Measurements from ENCODE around the gene EXOC4.

DNA sequence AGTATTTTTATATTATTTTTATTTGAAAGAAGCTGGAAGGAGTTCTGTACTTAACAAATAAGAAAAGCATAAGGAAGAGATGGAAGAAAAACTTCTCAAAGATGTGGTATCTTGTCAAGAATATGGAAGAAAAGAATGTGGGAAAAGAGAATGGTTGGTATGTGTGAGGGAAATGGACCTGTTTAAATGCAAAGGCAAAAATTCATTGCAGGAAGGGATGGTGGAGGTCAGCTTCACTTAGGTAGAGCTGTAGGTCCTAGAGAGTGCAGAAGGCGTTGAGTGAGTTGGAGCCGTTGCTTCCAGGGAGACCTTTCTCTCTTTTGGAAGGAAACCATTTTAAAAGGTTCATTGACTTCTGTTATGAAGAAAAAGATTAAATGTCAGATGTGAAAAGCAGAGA, 107.3 kb downstream of the EXOC4 start:
- TF ChIP-seq, protein P1, sequence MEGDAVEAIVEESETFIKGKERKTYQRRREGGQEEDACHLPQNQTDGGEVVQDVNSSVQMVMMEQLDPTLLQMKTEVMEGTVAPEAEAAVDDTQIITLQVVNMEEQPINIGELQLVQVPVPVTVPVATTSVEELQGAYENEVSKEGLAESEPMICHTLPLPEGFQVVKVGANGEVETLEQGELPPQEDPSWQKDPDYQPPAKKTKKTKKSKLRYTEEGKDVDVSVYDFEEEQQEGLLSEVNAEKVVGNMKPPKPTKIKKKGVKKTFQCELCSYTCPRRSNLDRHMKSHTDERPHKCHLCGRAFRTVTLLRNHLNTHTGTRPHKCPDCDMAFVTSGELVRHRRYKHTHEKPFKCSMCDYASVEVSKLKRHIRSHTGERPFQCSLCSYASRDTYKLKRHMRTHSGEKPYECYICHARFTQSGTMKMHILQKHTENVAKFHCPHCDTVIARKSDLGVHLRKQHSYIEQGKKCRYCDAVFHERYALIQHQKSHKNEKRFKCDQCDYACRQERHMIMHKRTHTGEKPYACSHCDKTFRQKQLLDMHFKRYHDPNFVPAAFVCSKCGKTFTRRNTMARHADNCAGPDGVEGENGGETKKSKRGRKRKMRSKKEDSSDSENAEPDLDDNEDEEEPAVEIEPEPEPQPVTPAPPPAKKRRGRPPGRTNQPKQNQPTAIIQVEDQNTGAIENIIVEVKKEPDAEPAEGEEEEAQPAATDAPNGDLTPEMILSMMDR (IDR thresholded peaks at IDR 0.05), result no peak
- no peak for TF ChIP-seq EP300 (IDR thresholded peaks at IDR 0.05)

Data from sigmoid colon (tissue), 4 donors.